ENCODE data around the gene IL13. TPM values are rescaled to one million over a fixed set of nuclear protein-coding genes. Genes with fewer than 3 reads are reported as not detected.

Gene IL13
- total RNA-seq, 1 experiment from 2014 or later: not detected

GRCh38 chr5:132641841-132642240 lies 16.1 kb upstream of the IL13 start:
- no peaks in the 10 kb centered on the region for H3K27me3 ChIP-seq (ENCODE audit: insufficient read depth, low read length)
- DNase-seq (ENCODE audit: low read depth, low spot score) (no peak), ATAC-seq (no peak)
- no peak for TF ChIP-seq RAD21 (IDR thresholded peaks at IDR 0.05; ENCODE audit: low read depth)
- TF ChIP-seq SIN3A (IDR thresholded peaks at IDR 0.05; ENCODE audit: low read depth): no peak
- no peak for TF ChIP-seq ZFX (IDR thresholded peaks at IDR 0.05)
- TF ChIP-seq POLR2A (IDR thresholded peaks at IDR 0.05; ENCODE audit: borderline replicate concordance, extremely low read depth, insufficient read depth, insufficient read length): no peak
- TF ChIP-seq JUND (IDR thresholded peaks at IDR 0.05): no peak
- no peak for TF ChIP-seq FOSL1 (IDR thresholded peaks at IDR 0.05; ENCODE audit: low read depth)
- no peak overlapping the region for H3K4me2 ChIP-seq (ENCODE audit: low read length)
- ChIA-PET CTCF (no interaction called here), POLR2A (no interaction called here), RAD21 (ENCODE audit: low non-redundant PET in 1 of 2, low total read pairs in 2 of 2, uncharacterized antibody in 2 of 2, unreplicated experiment in 2 of 2) (no interaction called here)
- H3K36me3 ChIP-seq (ENCODE audit: control insufficient read depth in 1 of 2, insufficient read depth in 2 of 2, low read length in 2 of 2): peaks cover 29 to 47% of the 10 kb centered on the region in 2 experiments; a peak in 3 of 4 replicates
- H3K27ac ChIP-seq (ENCODE audit: low read depth, low read length): no peak overlapping the region
- H3K9me2 ChIP-seq (ENCODE audit: insufficient read depth): no peaks in the 10 kb centered on the region
- BruUV-seq (replicated peaks): no TSS peak
- H3K4me1 ChIP-seq (ENCODE audit: control insufficient read depth in 1 of 2, insufficient read depth in 2 of 2, low read length in 2 of 2): no peaks in the 10 kb centered on the region
- H4K20me1 ChIP-seq (ENCODE audit: insufficient read depth): no peaks in the 10 kb centered on the region
- no peaks in the 10 kb centered on the region for H3K9me3 ChIP-seq (ENCODE audit: control insufficient read depth in 1 of 2, insufficient read depth in 1 of 2, low read depth in 1 of 2, low read length in 2 of 2)
- H3K79me2 ChIP-seq (ENCODE audit: insufficient read depth, low read length): no peaks in the 10 kb centered on the region
- intact Hi-C loops (cut with micrococcal nuclease): no loop called here
- H3K9ac ChIP-seq (ENCODE audit: low read length): no peak overlapping the region
- no peak overlapping the region for H3K4me3 ChIP-seq (replicated peaks in 1 of 2; ENCODE audit: low read depth in 1 of 2, low read length in 2 of 2)
- no peak overlapping the region for H2AFZ ChIP-seq (ENCODE audit: low read depth, low read length, poor library complexity, severe bottlenecking)

- Histone ChIP-seq H3K4me1 (ENCODE audit: control insufficient read depth in 1 of 2, insufficient read depth in 2 of 2, low read length in 2 of 2) (no peaks in the 10 kb centered on the region), H3K9me3 (ENCODE audit: control insufficient read depth in 1 of 2, insufficient read depth in 1 of 2, low read depth in 1 of 2, low read length in 2 of 2) (0 out of 4 replicates have a peak, but pooled peaks cover 0 to 4% of the 10 kb centered on the region in 2 experiments), H3K27me3 (ENCODE audit: insufficient read depth, low read length) (no peaks in the 10 kb centered on the region), H2AFZ (ENCODE audit: low read depth, low read length, poor library complexity, severe bottlenecking) (no peak overlapping the region), H3K27ac (ENCODE audit: low read depth, low read length) (no peak overlapping the region), H3K9me2 (ENCODE audit: insufficient read depth) (no peaks in the 10 kb centered on the region), H4K20me1 (ENCODE audit: insufficient read depth) (no peaks in the 10 kb centered on the region), H3K4me3 (replicated peaks in 1 of 2; ENCODE audit: low read depth in 1 of 2, low read length in 2 of 2) (no peak overlapping the region), H3K79me2 (ENCODE audit: insufficient read depth, low read length) (no peaks in the 10 kb centered on the region), H3K9ac (ENCODE audit: low read length) (no peak overlapping the region), H3K4me2 (ENCODE audit: low read length) (no peak overlapping the region), H3K36me3 (ENCODE audit: control insufficient read depth in 1 of 2, insufficient read depth in 2 of 2, low read length in 2 of 2) (peaks cover 20 to 33% of the 10 kb centered on the region in 2 experiments; a peak in 3 of 4 replicates)
- ChIA-PET CTCF (no interaction called here), POLR2A (no interaction called here), RAD21 (ENCODE audit: low non-redundant PET in 1 of 2, low total read pairs in 2 of 2, uncharacterized antibody in 2 of 2, unreplicated experiment in 2 of 2) (no interaction called here)
- DNase-seq (ENCODE audit: low read depth, low spot score) (no peak), ATAC-seq (no peak)
- intact Hi-C loops (cut with micrococcal nuclease): no loop called here
- no TSS peak for BruUV-seq (replicated peaks)
- TF ChIP-seq SRF (IDR thresholded peaks at IDR 0.05; ENCODE audit: low read depth) (no peak), POLR2A (IDR thresholded peaks at IDR 0.05; ENCODE audit: borderline replicate concordance, extremely low read depth, insufficient read depth, insufficient read length) (no peak)
Measured at GRCh38 chr5:132644177-132644576, 13.8 kb upstream of the IL13 start.

Data from HCT116 (cell line).